Fibroblast of skin of right quadriceps (primary cell): ENCODE data around the gene ARHGEF10L.

Source experiments
- DNase-seq: peaks from one replicate; pipeline ENCODE4 v3.0.0-alpha.2; 2013

The ARHGEF10L gene

DNA sequence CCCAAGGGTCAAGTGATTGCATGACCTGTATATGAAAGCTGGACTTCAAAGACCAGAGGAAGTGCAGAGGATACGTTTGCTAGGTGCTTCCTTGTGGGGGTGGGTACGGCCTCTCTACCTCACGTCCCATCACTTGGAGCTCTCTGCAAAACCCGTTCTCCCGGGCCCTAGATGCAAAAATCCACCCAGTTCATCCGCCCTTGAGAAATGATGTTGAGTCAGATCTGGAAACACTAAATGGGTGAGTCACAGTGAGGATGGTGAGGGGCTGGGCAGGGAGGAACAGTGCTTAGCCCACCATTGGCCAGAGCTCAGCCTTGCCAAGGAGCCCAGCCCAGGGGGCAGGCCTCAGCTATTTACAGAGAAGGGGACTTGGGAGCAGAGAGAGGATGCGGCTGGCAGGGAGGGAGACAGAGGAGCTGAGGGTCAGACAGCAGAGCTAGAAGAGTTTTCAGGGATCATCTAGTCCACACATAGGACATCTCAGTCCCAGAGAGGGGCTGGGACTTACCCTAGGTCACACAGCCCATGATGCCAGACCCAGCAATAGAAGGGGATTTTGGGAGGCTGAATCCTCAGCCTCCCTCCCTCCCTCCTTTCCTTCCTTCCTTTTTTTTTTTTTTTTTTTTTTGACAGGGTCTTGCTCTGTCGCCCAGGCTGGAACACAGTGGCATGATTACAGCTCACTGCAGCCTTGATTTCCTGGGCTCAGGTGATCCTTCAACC is 14.6 kb downstream of the ARHGEF10L start:
- peak; percentile 87 for DNase-seq

DNA sequence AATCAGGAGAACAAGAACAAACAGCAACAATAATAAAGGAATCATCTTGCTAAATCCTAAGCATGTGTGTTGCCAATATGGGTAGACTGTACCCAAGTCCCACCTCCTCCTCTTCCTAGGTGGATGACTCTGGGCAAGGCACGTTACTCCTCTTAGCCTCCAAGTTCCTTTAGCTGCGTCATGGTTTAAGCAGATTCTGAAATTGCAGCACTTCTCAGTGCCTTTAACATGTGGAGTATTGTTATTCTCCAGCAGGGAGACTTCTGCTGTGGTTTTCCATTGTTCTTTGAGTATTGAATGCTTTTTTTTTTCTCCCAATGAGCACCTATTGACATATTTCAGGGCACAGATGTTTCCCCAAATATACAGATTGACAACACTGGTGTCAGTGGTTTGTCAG is 15.5 kb downstream of the ARHGEF10L start:
- DNase-seq, result no peak

DNA sequence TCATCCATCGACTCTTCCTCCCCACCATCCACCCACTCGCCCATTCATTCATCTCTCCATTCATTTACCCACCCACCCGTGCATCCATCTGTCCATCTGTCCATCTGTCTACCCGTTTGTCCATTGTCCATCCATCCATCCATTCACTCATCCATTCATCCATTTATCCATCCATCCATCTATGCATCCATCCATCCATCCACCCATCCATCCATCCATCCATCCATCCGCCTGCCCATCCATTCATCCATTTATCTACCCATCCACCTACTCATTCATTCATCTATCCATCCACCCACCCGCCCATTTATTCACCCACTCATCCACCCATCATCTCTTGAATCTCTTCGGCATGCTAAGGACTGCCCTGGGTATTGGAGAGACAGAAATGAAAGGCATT is 18.5 kb downstream of the ARHGEF10L start:
- no peak for DNase-seq

DNA sequence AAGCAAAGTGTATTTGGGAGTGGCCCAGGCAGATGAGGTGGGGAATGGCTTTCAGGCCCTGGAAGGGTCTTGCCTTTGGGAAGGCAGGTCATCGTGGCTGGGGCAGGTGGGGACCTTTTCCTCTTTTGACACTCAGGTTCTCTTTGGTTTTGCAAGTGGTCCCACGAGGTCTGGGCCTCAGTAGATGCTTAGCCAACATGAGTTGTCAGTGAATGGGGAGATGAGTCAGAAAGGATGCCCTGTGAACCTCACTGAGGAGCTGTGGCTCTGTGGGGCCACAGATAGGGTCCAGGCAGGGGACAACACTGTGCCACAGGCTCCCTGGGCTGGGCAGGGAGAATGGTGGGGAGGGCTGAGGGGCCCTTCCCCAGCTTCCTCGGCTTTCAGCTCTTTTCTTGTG is 19.0 kb downstream of the ARHGEF10L start:
- DNase-seq, result no peak

DNA sequence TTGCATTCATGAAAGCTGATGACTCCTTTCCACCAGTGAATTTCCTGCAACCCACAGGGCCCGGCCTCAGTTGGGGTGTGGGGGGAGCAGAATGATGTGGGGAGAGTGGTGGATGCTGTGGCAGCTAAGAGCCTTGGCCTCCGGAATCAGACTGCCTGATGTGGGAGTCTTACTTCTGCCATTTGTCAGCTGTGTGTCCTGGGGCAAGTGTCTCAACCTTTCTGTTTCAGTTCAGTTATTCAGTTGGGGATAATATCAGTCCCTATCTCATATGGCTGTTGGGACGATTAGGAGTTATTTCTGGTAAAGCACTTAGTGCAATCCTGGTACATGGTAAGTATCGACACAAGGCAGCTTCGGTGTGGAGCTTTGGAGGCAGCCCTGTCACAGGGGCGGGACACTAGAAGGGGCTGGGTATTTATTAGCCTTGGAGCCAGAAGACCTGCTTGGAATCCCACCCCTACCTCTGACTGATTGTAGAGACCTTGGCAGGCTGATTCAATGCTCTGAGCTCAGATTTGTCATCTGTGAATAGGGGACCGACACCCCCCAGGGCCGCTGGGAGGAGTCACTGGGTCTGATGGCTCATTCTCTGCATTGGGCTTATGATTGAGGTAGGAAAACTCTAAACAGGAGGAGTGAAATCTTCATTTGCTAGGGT is 19.6 kb downstream of the ARHGEF10L start:
- DNase-seq, result no peak

DNA sequence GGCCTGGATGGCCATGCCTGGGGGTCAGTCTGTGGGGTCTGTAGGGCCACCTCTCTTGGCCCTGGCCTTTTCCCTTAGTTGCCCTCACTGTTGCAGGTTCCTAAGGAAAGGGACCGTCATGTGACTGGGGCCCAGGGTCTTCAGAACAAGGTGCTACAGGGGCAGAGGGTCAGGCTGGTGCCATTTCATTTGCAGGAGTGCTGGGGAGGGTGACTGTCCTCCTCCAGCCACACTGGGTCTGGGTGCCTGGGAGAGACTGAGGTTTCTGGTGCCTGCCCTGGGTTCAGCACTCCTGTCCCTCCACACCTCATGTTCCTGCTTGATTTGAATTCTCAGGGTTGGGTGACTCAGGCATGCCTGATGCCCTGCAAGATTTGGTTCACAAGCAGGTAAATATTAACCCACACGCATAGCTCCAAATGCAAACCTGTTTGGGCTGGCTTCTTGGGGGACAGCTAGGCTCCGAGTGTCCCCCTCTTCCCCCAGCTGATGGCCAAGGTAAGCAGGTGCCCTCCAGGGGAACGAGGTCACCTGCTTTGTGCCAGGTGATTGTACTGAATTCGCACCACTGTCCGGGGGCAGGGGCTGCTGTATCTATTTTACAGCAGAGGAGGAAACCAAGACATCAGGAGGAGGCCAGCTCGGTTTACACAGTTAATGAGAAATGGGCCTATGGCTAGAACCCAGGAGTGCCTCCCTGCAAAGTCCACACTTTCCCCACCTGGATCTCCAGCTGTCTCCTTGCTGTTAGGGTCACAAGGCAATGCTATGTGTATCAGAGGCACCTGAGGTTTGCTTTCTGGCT is 20.3 kb downstream of the ARHGEF10L start:
- no peak for DNase-seq

DNA sequence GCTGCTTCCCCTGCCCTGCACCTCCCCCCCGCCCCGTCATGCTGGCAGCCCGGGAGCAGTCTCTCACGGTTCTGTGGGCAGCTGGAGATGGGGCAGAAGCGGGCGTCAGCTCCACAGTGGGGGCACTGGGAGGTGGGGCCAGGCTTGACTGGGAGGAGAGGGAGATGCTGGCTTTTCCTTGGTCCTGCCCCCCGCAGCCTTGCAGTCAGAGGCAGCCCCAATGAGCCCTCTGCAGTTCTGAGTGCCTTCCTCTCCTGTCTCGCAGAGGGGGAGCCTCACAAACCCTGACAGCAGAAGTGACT is 21.7 kb downstream of the ARHGEF10L start:
- no peak for DNase-seq

DNA sequence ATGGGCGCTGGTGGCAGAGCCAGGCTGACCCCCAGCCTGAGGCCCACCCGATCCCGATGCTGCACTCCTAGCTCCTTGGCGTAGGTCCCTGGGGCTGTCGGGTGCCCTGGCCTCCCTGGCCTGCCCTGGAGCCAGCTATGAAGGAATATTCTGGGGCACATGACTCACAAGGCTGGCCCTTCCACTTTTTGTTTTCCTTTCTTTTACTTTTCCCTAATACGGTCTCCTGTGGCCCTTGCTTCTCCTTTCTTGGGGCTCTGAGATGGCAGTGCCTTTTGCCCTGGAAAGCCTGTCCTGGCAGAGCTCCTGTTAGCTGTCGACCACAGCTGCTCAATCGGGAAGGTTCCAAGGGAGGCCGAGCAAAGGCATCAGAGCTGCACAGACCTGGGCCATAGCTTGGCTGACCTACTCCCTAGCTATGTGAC is 22.1 kb downstream of the ARHGEF10L start:
- DNase-seq, result no peak

DNA sequence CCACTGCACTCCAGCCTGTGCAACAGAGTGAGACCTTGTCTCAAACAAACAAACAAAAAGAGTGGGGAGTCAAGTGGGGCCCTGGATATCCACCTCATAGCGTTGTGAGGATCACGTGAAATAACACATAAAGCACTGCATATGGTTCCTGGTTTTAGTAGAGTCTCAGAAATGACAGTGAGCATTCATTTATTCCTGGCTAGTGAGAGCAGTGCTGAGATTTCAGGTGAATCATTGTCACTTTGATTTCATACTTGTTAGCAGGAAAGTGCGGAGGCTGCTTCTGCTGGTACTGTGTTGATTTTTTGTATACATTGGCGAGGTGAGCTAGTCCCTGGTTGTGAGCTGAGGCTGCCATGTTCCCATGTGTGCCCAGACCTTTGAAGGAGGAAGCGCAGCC is 22.9 kb downstream of the ARHGEF10L start:
- no peak for DNase-seq

DNA sequence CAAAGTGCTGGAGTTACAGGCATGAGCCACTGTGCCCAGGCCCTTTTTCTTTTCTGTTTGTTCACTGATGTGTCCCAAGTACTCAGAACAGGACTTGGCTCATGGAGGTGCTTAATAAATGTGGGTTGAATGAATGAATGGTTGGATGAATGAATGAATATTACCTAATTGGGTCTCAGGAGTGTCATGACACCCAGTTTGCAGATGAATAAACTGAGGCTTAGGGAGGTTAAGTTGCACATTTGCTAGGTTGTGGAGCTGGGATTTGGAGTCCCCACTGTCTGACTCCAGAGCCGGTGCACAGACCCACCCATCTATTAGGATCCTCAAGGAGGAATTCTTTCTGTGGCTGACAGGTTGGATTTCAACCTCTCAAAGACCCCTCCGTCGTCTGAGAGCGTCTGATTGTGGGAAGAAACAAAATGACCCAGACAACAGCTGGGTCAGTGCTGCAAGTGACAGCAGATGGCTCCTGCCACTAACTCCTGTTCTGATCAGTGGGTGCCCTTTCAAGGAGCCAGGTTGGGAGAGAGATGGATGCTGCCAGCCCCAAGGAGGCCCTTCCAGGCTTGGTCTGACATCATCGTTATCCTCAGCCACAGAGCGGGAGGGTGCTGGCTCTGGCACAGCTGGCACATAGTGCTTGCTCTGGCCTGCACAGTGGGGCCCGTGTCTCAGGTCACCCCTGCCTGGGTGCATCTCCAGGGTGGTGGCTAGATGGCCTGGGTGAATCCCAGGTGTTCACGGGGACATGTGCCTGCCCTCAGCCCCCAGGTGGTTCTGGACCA is 24.2 kb downstream of the ARHGEF10L start:
- DNase-seq, result no peak

DNA sequence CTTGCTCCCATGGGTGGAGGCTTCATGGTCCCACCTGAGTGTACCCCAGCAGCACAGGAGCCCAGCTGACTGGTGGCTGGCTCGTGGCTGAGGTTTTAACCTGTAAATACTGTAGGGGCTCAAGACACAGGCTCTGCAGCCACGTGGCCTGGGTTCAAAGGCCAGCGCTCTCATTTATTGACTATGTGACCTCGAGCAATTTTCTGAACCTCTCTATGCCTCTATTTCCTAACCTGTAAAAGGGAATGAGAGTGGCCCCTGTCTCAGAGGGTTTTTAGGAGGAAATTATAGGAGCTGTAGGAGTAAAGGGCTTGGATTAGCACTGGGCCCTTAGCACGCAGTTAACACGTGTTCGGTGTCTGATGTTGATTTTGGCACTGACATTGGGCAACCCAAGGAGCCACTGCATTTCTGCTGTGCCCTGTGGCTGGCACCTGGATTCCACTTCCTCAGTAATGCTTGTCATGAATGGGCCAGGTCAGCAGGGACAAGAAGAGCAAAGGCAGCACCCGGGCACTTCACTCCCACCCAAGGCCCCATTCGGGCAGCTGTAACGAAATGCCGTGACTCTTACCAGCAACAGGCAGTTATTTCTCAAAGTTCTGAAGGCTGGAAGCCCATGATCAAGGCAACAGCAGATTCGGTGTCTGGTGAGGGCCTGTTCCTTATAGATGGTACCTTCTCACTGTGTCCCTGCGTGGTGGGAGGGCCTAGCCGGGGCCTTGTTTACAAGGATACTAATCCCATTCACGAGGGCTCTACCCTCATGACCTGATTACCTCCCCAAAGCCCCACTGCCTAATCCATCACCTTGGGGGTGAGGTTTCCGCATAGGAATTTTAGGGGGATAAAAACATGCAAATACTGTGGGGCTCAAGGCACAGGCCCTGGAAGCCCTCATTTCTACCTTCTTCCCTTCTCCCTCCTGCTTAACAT is 25.2 kb downstream of the ARHGEF10L start:
- DNase-seq, result no peak

DNA sequence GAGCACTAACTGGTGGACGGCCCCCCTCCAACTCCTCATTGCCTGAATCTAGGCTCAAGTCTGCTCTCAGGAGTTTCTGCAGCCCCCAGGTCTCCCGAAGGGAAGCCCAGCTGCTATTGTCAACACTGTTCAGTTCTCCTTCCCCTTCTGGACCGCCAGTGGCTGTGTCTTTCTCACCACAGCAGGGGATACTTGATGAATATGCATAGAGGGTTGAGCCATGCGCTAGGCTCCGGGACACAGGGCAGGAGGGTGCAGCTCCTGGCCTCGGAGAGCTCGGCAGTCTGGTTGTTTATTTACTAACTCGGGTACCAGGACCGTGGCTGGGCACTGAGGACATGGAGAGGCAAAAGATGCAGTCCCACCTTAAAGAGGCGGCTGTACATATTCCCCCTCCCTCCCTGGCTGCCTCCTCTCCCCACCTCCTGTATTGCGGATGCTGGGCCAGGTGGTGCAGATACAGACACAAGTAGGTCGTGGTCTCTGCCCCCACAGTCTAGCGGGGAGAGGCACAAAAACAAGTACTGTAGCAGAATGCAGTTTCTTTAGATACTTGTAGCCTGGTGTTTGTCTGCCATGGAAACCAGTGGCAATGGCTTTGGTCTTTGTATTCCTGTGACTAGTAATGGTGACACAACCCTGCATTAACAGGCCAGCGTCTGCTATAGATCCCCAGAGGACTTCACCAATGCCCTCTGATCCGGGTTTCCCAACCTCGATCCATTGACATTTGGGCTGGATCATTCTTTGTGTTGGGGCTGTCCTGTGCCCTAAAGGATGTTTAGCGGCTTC is 26.2 kb downstream of the ARHGEF10L start:
- DNase-seq, result no peak

DNA sequence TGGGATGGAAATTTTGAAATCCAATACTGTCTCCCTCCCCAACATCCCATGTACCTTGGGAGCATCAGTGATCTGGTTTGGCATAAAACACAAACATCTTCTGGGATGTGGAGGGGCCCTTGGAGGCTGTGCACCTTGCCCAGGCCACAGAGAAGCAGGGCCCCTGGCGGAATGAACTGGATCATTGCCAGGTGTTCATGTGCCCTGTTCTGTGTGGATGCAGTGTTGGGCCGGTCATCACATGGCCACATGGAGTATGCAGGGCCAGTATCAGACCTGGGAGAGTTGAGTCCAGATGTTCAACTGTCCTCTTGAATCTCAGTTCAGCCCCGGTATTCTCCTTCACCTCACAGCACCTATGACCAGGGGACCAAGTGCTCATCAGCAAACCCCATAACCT is 26.9 kb downstream of the ARHGEF10L start:
- no peak for DNase-seq

DNA sequence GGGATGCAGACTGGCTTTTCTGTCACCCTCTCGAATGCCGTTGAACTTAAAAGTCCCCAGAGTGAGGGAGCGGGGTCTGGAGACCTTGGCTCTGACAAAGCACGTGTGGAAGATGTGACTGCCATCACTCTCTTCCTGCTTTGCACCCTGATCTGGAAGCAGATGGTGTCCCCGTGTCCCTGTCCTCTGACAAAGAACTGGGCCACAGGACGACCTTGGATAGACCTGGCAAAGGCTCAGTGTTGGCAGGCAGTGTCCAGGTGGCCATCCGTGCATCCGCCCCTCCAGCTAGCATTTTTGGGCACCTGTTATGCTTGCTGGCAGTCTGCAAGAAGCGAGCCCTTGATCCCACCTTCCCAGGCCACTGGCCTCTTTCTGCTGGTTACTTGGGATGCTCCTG is 27.4 kb downstream of the ARHGEF10L start:
- DNase-seq, result no peak

DNA sequence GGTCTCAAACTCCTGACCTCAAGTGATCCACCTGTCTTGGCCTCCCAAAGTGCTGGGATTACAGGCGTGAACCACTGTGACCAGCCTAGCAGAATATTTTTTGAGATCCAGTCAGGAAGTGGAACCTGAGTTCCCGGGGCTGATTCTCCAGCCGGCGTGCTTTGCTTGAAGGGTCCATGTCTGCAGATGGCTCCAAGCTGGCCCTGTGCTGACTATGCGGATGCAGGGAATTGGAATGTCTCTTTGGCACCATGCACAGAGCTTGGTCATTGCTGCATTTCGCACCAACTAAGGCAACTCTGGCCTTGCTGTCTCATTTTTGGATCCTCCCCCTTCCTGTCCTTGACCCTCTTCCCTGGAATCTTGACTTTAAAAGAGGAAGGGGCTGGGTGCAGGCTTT is 28.1 kb downstream of the ARHGEF10L start:
- DNase-seq, result peak; percentile 30

DNA sequence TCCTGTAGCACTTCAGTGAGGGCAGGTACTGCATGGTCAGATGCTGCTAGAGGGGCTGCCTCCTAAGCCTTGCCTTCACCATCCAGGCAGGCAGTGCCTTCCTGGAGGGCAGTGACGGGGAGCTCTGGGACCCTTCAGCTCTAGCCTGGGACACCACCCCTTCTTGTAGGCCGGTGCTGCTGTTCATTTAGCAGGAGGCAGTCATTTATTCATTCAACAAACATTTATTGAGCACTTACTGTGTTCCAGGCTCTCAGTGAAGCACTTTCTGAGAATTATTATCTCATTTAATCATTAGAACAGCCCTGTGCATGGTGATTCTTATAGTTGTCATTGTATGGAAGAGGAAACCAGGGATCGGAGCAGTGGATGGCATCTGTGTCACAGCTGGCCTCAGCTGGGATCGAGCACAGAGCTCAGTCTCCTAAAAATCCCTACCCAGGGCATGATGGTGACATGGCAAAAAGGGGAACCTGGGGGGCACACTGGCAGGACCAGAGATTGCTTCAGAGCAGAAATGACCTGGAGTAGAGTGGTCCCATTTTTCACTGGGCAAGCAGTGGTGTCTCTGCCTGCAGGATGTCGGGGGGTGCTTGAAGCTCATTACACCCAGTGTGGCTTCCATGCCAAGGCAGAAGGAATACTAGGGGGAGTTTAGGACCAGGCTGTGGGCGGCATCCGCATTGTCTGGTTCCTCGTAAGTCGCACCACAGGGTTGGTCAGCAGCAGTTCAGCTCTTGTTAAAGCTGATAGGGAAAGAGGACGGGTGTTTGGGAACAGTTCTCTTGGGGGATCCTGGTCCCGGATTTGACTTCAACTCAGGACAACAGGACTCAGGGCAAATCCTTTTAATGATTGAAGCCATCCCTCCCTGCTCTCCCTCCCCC is 28.8 kb downstream of the ARHGEF10L start:
- DNase-seq, result no peak

DNA sequence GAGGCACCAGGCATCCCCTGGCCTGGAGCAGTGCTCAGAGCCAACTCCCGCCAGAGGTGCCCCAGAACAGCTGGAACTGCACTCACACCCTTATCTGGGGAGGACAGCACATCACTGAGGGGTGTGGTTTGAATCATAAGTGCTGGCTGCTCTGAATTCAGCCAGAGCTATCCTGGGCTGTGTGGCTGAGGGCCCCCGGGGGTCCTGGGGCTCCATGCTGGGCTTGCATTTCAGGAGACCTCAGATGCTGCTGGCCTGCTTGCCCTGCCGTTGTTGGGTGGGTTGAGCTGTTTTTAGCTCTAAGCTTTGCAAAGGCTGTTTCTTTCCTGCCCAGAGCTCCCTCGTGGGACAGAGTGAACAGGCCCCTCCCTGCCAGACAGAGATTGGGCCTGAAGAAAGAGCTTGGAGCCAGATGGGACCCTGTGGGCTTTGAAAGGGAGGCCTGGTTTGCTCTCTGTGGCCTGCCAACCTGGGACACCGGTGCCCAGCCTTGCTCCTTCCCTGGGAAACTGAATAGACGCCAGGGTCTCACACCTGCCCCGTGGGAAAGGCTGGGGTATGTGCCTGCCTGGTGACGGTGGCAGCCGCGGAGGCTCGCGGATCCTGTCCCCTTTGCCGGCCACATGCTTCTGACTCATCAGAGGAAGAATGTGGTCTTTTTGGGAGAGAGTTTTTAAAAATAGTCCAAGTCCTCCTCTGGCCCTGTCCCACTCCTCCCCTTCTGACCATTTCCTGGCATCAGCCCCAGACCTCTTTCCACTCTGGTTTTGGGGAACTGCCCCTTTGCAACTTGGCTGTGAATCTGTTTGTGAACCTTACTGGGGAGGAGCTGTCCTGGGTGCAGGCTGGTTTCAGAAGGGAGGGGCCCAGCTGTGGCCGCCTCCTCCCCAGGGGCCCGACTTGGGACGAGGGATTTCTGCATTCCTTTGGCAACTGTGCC is 30.0 kb downstream of the ARHGEF10L start:
- peak; percentile 81 for DNase-seq

DNA sequence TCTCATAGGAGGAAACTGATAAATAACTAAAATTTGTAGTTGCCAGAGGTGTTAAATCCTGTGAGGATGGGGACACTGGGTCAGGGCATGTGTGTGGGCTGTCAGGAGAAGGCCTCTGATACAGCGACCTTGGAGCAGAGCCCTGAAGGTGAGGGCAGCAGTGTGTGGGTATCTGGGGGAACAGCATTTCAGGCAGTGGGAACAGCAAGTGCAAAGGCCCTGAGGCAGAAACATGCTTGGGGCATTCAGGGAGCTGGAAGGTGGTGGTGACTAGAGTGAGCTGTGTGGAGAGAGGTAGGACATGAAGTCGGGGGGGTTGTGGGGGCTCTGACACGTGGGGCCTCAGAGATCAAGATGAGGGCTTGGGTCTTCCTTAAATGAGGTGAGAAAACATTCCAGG is 30.7 kb downstream of the ARHGEF10L start:
- DNase-seq, result no peak
